GM08714 (cell line): ENCODE results near the gene SRF.

Experiments used
- H3K4me3 ChIP-seq: fragments of 200-500 bp; sonication (Bioruptor generic); 2 replicates; pipeline ENCODE4 v1.5.1; 2014; ENCODE audit warnings: mild to moderate bottlenecking, low read length, inconsistent platforms
- ZNF274 ChIP-seq: IDR thresholded peaks from 2 replicates; pipeline ENCODE4 v1.6.1; 2012; ENCODE audit warnings: mild to moderate bottlenecking, low read depth, low read length

The SRF gene

DNA sequence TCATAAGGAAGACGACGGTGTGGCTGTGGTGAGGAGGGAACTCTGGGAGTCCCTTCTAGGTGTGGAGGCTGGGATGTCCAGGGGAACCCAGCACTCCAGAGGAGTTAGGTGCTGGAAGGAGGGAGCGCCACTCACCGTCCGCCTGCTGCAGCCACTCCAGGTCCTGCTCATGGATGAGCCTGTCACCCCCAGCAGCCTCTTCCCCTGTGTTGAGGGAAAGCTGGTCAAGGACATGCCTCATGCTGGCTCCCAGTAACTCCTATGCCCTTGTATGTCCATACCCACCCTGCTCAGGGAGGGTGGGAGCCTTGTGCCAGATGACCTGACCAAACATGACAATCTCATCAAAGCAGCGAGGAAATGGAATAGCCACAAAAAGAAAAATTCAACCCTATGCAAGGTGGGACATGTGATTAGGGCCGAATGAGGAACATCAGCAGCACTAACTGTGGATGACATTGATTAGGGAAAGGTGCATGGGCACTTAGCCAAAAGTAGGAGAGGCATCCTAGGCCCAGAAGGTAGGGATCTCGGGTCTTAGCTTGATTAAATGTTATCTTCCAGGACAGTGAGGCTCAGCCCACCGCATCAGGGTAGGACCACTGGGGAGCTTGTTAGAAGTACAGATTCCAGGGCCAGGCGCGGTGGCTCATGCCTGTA lies 55.3 kb downstream of the SRF start:
- no peak for TF ChIP-seq ZNF274
- H3K4me3 ChIP-seq: no peak overlapping the region

DNA sequence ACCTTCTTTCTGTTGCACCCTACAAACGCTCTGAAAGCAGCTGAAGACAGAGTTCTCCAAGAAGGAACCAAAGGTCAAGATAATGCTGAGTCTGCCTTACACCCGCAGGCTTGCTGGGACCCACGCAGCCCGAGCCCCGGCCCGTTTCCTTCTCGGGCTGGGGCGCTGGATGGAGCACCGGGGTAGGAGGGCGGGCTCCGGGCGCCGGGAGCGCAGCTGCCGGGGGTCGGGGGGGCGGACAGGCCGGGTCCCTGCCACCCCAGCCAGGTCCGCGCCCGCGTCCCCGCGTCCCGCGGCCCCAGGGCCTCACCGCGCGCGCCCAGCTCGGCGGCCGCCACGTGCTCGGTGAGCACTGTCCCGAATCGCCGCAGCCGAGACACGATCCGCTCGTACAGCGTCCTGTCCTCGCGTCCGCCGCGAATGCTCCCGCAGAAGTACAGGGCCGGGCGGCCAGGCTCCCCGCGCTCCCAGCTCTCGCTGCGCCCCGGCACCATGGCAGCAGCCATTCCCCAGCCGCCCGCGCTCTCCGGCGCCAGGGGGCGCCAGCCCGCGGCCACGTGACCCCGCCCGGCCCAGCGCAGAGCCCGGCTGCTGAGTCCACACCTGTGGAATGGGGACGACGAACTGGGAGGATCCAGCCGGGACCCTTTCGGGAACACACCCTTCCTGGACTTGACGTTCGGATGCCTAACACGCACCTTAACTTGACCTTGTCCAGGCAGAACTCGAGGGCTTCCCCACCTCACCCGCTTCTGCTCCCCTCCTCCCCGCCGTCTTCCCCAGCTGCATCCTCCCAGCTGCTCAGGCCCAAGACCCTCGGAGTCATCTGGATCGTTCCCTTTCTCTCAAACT lies 58.1 kb downstream of the SRF start, which contains the start of gene DNPH1:
TSS of gene DNPH1 (minus strand) at position 531 of the 852 bp plus-strand sequence. CDS start at position 506, 25 bp downstream.
- TF ChIP-seq ZNF274: no peak
- H3K4me3 ChIP-seq: peak within 1 kb of the TSS; percentile 63

DNA sequence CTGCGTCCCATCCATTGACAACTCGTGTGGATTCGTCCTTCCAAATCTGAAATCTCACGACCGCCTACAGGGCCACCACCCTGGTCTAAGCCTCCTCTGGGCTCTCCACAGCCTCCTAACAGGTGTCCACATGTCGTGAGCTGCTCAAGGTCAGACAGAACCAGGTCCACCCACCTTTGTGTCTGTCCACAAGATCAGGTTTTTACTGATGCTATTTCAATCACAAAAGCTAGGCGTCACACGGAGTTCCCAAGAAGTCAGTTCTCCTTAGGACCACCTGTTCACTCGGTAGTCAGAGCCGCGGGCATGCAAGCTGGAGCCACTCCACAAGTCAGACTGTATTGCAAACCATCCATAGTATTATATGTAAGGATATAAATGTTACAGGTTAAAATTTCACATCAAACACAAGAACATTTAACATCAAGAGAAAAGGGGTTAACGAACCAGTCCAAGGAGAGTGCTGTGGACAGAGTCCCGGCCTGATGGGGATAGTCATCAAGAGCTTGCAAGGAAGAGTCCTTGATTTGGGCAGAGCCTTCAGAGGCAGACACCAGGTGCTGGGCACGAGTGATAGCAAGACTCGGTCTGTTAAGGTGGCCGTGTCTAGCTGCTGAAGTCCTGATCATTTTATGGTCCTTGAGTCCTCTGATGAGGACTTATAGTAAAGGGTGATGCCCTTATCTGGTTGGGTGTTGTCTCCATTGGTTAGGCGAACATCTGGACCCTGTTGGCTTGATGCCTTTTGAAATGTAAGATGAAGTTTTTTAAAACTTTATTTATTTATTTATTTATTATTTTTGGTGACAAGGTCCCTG lies 58.9 kb downstream of the SRF start:
- TF ChIP-seq ZNF274: no peak
- no peak overlapping the region for H3K4me3 ChIP-seq

DNA sequence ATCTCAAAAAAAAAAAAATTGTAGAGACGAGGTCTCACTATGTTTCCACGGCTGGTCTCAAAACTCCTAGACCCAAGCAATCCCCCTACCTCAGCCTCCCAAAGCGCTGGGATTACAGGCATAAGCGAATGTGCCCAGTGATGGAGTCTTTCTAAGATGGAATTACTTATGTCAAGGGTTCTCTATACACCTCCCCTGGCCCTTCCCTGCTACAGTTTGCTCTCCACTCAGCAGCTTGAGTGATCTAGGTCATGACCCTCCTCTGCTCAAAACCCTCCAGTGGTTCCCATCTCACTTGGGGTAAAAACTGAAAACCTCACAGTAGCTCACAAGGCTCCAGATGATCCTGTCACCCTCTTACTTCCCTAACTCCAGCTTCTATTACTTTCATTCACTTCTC lies 60.0 kb downstream of the SRF start:
- TF ChIP-seq ZNF274: no peak
- no peak overlapping the region for H3K4me3 ChIP-seq
